DND-41 (cell line): ENCODE measurements around the gene AASS.

Source experiments
- CTCF ChIP-seq: IDR thresholded peaks from 2 replicates; pipeline ENCODE4 v1.5.1; 2012; ENCODE audit warnings: borderline replicate concordance, low read length, moderate library complexity, mild to moderate bottlenecking; ENCODE audit not compliant: poor library complexity, severe bottlenecking; ENCODE audit errors: extremely low read depth
- EZH2 ChIP-seq: IDR thresholded peaks from 3 replicates; pipeline ENCODE4 v1.6.1; 2012; ENCODE audit warnings: borderline replicate concordance, low read depth, mild to moderate bottlenecking, moderate library complexity, low read length, inconsistent platforms; ENCODE audit not compliant: severe bottlenecking

- TF ChIP-seq CTCF (no peak), EZH2 (no peak)
Measured at GRCh38 chr7:122155566-122155965, 11.5 kb upstream of the AASS start.
